Measurements from ENCODE around the gene CPT2.

The CPT2 gene

GRCh38 chr1:53238197-53239155, 41.9 kb downstream of the CPT2 start, which contains the start of gene MAGOH (continued):
- TF ChIP-seq ZSCAN4 (tag by site-specific recombination; IDR thresholded peaks at IDR 0.05) (no peak), ZNF248 (tag by site-specific recombination; IDR thresholded peaks at IDR 0.05) (no peak), ZNF777 (tag by site-specific recombination; IDR thresholded peaks at IDR 0.05; ENCODE audit: borderline replicate concordance) (no peak), WT1 (tag by site-specific recombination; IDR thresholded peaks at IDR 0.05) (no peak), ZNF114 (tag by site-specific recombination; IDR thresholded peaks at IDR 0.05) (no peak), ZNF658 (tag by site-specific recombination; IDR thresholded peaks at IDR 0.05) (no peak)

GRCh38 chr1:53241828-53242227, 45.2 kb downstream of the CPT2 start:
- POLR2A ChIA-PET = no interaction called here
- CTCF ChIA-PET = interaction anchor here (0.9 kb wide), 1 partner anchor 79 kb away, joined by 3 read pairs; no protein-coding TSS in a partner anchor
- no peak for TF ChIP-seq ZNF211 (tag by site-specific recombination; IDR thresholded peaks at IDR 0.05; ENCODE audit: low read depth)
- TF ChIP-seq ZFHX2 (tag by site-specific recombination; conservative IDR thresholded peaks at IDR 0.05) = no peak
- TF ChIP-seq ZNF623 (tag by site-specific recombination; IDR thresholded peaks at IDR 0.05) = no peak
- no peak for TF ChIP-seq PATZ1 (tag by site-specific recombination; IDR thresholded peaks at IDR 0.05)
- TF ChIP-seq ZBTB48 (tag by site-specific recombination; IDR thresholded peaks at IDR 0.05) = no peak
- TF ChIP-seq ZNF121 (tag by site-specific recombination; IDR thresholded peaks at IDR 0.05) = no peak
- no peak for TF ChIP-seq ZNF624 (tag by site-specific recombination; IDR thresholded peaks at IDR 0.05)
- no peak for TF ChIP-seq ZNF510 (tag by site-specific recombination; IDR thresholded peaks at IDR 0.05; ENCODE audit: insufficient replicate concordance)
- TF ChIP-seq PRDM1 (tag by site-specific recombination; IDR thresholded peaks at IDR 0.05) = no peak
- no peak for TF ChIP-seq ZBTB6 (tag by site-specific recombination; IDR thresholded peaks at IDR 0.05)
- TF ChIP-seq ZNF645 (tag by site-specific recombination; IDR thresholded peaks at IDR 0.05) = no peak
- TF ChIP-seq ZNF398 (tag by site-specific recombination; IDR thresholded peaks at IDR 0.05) = no peak
- no peak for TF ChIP-seq PRDM10 (tag by site-specific recombination; IDR thresholded peaks at IDR 0.05)
- Histone ChIP-seq H3K4me1 (ENCODE audit: control insufficient read depth, insufficient read depth, low read length) (no peaks in the 10 kb centered on the region), H3K36me3 (ENCODE audit: control insufficient read depth in 2 of 2, insufficient read depth in 1 of 2, low read length in 2 of 2) (peaks cover 0 to 14% of the 10 kb centered on the region in 2 experiments; a peak in 1 of 3 replicates), H3K9me3 (ENCODE audit: control insufficient read depth, insufficient read depth, low read depth, low read length) (no peaks in the 10 kb centered on the region), H3K27ac (ENCODE audit: extremely low read depth, low read depth, low read length) (no peak overlapping the region), H3K4me3 (ENCODE audit: low read depth, low read length) (no peak overlapping the region)
